ENCODE data around the gene ZNF385D.

ZNF385D gene

DNA sequence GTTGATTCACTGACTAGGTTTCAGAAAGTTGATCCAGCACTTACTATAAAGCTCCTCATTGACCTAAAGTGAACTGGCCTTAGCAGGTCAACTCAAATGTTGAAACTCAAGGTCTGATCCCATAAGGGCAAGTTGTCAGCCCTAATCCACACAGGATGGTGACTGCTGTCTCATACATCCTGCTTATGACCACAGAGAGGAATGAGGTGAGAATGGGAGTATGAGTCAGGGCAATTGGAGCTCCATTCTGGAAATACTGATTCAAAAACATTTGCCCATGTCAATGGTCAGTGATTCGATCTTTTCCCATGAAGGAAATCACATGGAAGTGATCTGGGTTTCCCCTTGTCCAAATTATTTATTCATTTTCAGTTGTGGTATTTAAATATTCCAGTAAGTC lies 78.7 kb downstream of the ZNF385D start:
- no peaks in the 10 kb centered on the region for H3K27me3 ChIP-seq (replicated peaks; ENCODE audit: control insufficient read depth, insufficient read depth, low read length)
- DNase-seq (ENCODE audit: extremely low read depth, insufficient read length) = no peak
- H3K4me3 ChIP-seq (replicated peaks; ENCODE audit: low read depth, low read length) = no peak overlapping the region
- no peaks in the 10 kb centered on the region for H3K36me3 ChIP-seq (ENCODE audit: control insufficient read depth, insufficient read depth, low read length)
- TF ChIP-seq, protein P1, sequence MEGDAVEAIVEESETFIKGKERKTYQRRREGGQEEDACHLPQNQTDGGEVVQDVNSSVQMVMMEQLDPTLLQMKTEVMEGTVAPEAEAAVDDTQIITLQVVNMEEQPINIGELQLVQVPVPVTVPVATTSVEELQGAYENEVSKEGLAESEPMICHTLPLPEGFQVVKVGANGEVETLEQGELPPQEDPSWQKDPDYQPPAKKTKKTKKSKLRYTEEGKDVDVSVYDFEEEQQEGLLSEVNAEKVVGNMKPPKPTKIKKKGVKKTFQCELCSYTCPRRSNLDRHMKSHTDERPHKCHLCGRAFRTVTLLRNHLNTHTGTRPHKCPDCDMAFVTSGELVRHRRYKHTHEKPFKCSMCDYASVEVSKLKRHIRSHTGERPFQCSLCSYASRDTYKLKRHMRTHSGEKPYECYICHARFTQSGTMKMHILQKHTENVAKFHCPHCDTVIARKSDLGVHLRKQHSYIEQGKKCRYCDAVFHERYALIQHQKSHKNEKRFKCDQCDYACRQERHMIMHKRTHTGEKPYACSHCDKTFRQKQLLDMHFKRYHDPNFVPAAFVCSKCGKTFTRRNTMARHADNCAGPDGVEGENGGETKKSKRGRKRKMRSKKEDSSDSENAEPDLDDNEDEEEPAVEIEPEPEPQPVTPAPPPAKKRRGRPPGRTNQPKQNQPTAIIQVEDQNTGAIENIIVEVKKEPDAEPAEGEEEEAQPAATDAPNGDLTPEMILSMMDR (IDR thresholded peaks at IDR 0.05; ENCODE audit: insufficient read depth, low read length, poor library complexity, severe bottlenecking) = no peak

DNA sequence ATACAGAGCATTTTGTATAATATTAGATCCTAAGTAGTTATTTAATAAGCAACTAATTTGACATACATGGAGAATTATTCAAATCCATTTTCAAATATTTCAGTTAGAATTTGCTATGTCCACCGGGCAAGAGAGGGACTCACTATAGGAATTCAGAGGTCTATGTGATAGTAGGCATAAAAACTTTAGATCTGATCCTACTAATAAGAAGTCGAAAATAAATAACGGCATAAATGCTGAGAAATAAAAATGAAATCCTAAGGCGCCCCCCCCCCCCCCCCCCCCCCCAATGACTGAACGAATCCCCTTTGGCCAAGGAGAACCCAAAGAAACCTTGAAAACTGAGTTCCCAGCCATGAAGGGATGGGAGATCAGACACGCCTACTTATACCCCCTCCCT lies 80.6 kb downstream of the ZNF385D start:
- peak; percentile 20 for DNase-seq (ENCODE audit: extremely low read depth, insufficient read length)
- Histone ChIP-seq H3K27me3 (replicated peaks; ENCODE audit: control insufficient read depth, insufficient read depth, low read length) (no peaks in the 10 kb centered on the region), H3K4me3 (replicated peaks; ENCODE audit: low read depth, low read length) (no peak overlapping the region), H3K36me3 (ENCODE audit: control insufficient read depth, insufficient read depth, low read length) (no peaks in the 10 kb centered on the region)
- TF ChIP-seq, protein P1 (IDR thresholded peaks at IDR 0.05; ENCODE audit: insufficient read depth, low read length, poor library complexity, severe bottlenecking) = no peak

DNA sequence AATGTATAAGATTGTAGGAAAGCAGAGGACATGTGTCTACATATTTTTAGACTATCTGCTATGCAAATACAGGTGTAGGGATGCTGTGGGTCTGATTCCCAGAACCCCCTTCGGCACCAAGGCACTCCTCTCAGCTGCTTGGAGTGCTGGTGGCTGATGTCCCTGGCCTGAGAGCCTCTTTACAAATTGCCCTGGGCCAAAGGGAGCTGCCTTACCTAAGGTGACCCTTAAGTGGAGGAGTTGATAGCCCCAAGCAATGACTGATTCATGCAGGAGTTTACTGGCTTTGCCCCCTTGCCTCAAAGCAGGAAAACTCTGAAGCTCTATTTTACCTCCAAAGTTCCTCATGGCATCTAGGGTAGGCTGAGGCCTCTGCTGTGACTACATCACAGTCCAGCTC lies 83.0 kb downstream of the ZNF385D start:
- TF ChIP-seq, protein P1 (IDR thresholded peaks at IDR 0.05; ENCODE audit: insufficient read depth, low read length, poor library complexity, severe bottlenecking) = no peak
- H3K36me3 ChIP-seq (ENCODE audit: control insufficient read depth, insufficient read depth, low read length) = no peaks in the 10 kb centered on the region
- DNase-seq (ENCODE audit: extremely low read depth, insufficient read length) = no peak
- H3K4me3 ChIP-seq (replicated peaks; ENCODE audit: low read depth, low read length) = no peak overlapping the region
- no peaks in the 10 kb centered on the region for H3K27me3 ChIP-seq (replicated peaks; ENCODE audit: control insufficient read depth, insufficient read depth, low read length)

DNA sequence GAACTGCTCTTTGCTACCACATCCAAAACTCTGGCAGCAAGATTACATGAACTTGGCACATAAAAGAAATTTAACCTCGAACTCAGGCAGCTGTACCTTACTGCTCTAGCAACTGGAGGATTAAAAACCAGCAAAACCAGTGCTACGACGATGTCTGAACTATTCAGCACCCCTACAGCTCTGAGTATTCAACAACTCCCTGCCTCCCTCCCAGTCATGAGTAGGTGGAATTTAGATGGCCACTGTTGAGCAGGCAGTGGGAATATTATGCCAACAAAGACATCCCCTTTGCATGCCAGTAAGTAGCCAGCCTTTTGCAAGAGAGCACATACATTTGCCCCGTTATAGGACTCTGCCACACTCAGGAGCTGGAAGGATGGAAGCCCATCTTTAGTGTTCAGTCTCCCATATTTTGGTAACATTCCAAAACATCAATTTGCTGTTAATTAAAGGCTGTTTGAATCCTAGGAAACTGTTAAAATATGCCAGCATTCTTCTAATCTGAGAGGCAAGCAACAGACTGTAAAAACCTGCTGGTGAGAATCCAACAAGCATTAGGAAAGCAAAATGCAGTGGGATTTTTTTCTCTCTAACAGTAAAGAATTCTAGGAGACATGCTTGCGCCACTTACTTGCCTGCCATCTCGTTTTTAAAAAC lies 85.4 kb downstream of the ZNF385D start:
- DNase-seq (ENCODE audit: extremely low read depth, insufficient read length) = no peak
- no peaks in the 10 kb centered on the region for H3K36me3 ChIP-seq (ENCODE audit: control insufficient read depth, insufficient read depth, low read length)
- no peaks in the 10 kb centered on the region for H3K27me3 ChIP-seq (replicated peaks; ENCODE audit: control insufficient read depth, insufficient read depth, low read length)
- TF ChIP-seq, protein P1 (IDR thresholded peaks at IDR 0.05; ENCODE audit: insufficient read depth, low read length, poor library complexity, severe bottlenecking) = no peak
- H3K4me3 ChIP-seq (replicated peaks; ENCODE audit: low read depth, low read length) = no peak overlapping the region

DNA sequence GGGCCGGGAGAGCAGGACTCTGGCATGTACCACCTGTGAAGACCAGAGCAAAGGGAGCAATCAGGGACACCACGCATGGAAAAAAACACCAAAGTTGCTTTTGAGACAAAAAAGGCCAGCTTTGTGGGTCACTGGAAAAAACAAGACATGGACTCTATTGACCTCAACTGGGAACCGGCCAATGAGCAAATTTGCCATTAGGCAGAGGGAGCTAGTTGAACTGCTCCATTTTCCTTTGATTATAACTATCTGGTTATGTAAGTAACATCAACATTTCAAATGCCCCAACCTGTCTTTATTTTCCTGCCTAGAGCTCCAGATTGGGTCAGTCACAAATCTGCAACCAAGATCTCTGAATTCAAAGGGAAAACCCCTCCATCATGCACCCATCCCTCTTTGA lies 86.0 kb downstream of the ZNF385D start:
- H3K27me3 ChIP-seq (replicated peaks; ENCODE audit: control insufficient read depth, insufficient read depth, low read length) = no peaks in the 10 kb centered on the region
- H3K4me3 ChIP-seq (replicated peaks; ENCODE audit: low read depth, low read length) = no peak overlapping the region
- no peaks in the 10 kb centered on the region for H3K36me3 ChIP-seq (ENCODE audit: control insufficient read depth, insufficient read depth, low read length)
- TF ChIP-seq, protein P1 (IDR thresholded peaks at IDR 0.05; ENCODE audit: insufficient read depth, low read length, poor library complexity, severe bottlenecking) = no peak
- no peak for DNase-seq (ENCODE audit: extremely low read depth, insufficient read length)

DNA sequence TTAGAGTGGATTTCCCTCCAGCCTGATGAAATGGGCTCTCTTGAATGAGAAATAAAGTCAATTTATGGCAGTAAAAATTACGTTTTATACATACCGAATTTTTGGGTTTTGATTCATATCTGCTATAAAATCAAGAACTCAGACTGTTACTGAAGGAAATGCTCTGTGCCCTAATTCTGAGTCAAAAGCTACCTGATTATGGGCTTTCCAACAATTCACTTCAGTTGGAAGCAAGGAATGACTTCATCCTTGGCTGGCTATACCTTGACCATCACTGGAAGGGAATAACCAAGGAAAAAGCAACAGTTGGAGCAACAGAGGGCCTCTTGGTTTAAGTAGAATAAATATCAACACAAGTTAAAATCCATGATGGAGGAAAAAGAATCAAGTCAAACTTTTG lies 88.6 kb downstream of the ZNF385D start:
- TF ChIP-seq, protein P1 (IDR thresholded peaks at IDR 0.05; ENCODE audit: insufficient read depth, low read length, poor library complexity, severe bottlenecking) = no peak
- Histone ChIP-seq H3K4me3 (replicated peaks; ENCODE audit: low read depth, low read length) (no peak overlapping the region), H3K27me3 (replicated peaks; ENCODE audit: control insufficient read depth, insufficient read depth, low read length) (no peaks in the 10 kb centered on the region), H3K36me3 (ENCODE audit: control insufficient read depth, insufficient read depth, low read length) (no peaks in the 10 kb centered on the region)
- DNase-seq (ENCODE audit: extremely low read depth, insufficient read length) = no peak

Measured in GM06990 (cell line).